GM12801 (cell line): Measurements from ENCODE around the gene TLR1.

ENCODE experiments used
- CTCF ChIP-seq: IDR thresholded peaks from one replicate; pipeline ENCODE4 v1.5.1; 2011; ENCODE audit warnings: control low read depth; ENCODE audit not compliant: insufficient read length; ENCODE audit errors: extremely low read depth

TLR1 gene

GRCh38 chr4:38802561-38803355, 1.8 kb downstream of the TLR1 start:
- TF ChIP-seq CTCF, result no peak

- no peak for TF ChIP-seq CTCF
Observed at GRCh38 chr4:38800961-38801450, 3.6 kb downstream of the TLR1 start.

- no peak for TF ChIP-seq CTCF
Observed at GRCh38 chr4:38800366-38800765, 4.2 kb downstream of the TLR1 start.

GRCh38 chr4:38795087-38795486, 9.5 kb downstream of the TLR1 start:
- TF ChIP-seq CTCF, result no peak

GRCh38 chr4:38794051-38794450, 10.5 kb downstream of the TLR1 start:
- no peak for TF ChIP-seq CTCF

GRCh38 chr4:38791010-38791409, 13.6 kb downstream of the TLR1 start:
- TF ChIP-seq CTCF, result no peak

GRCh38 chr4:38788317-38788716, 16.3 kb downstream of the TLR1 start:
- no peak for TF ChIP-seq CTCF

- TF ChIP-seq CTCF, result no peak
Observed at GRCh38 chr4:38787693-38788092, 16.9 kb downstream of the TLR1 start.
